Pancreas (tissue), 10 donors: ENCODE data around the gene SHROOM3. TPM values are rescaled to one million over a fixed set of nuclear protein-coding genes. Genes with fewer than 3 reads are reported as not detected.

Source experiments
- ATAC-seq, 4 donors: fragments of 200-7000 bp; cut with Tn5 transposase; one replicate each; pipeline versions ENCODE4 v1.8.0 to v1.9.1; 2020; ENCODE audit warnings: mild to moderate bottlenecking in 4 of 4, moderate library complexity in 4 of 4
- DNase-seq, 6 donors: peaks; one replicate each; pipeline ENCODE4 v3.0.0-alpha.2; 2020
- FAIRE-seq: peaks from 2 replicates; lab custom pipeline; 2012; peaks lifted over from hg19 to GRCh38; lab: Jason Lieb, UNC
- H3K27ac ChIP-seq, 4 donors: fragments of 200-600 bp; sonication (generic); 1 replicate in 3 of 4; 2 replicates in 1 of 4; pipeline versions ENCODE4 v1.5.0 to v1.8.0; 2020
- H3K27me3 ChIP-seq, 4 donors: fragments of 200-600 bp; one replicate each; pipeline ENCODE4 v1.8.0; 2021
- H3K36me3 ChIP-seq, 3 donors: fragments of 200-600 bp; sonication (generic) in 1 of 3; one replicate each; pipeline versions ENCODE4 v1.5.0 to v1.8.0; 2020 to 2021
- H3K4me1 ChIP-seq, 3 donors: fragments of 200-600 bp; one replicate each; pipeline ENCODE4 v1.8.0; 2021
- H3K4me3 ChIP-seq, 4 donors: fragments of 200-600 bp; sonication (generic) in 2 of 4; one replicate each; pipeline versions ENCODE4 v1.5.0 to v1.8.0; 2020 to 2021
- H3K9me3 ChIP-seq, 4 donors: fragments of 200-600 bp; one replicate each; pipeline ENCODE4 v1.8.0; 2021
- CTCF ChIP-seq, 4 donors: fragments of 200-600 bp; sonication (generic) in 3 of 4; IDR thresholded peaks; one replicate each; pipeline versions ENCODE4 v1.5.0 to v1.8.0; 2021; ENCODE audit warnings: antibody characterized with exemption in 4 of 4
- WGBS, 2 donors: extraction: QIAGEN DNeasy Blood & Tissue Kit; methylation state at CpG; one replicate each; pipeline ENCODE4 v1.1.7; 2013; 5-methylcytosine and 5-hydroxymethylcytosine counted together
- intact Hi-C, 3 donors: fragments of 100-400 bp; cut with DNase I; formaldehyde crosslinking; loops; one replicate each; pipeline versions ENCODE4 v1.11.1 to v1.14.2; 2022
- polyA plus RNA-seq, 2 donors: library from polyadenylated mRNA; stranded (reverse); fragments of 200-250 nt; gene quantifications; one replicate each; pipeline ENCODE4 v1.2.3, GENCODE V29; 2013
- total RNA-seq, 6 donors: library from RNA; stranded (reverse); fragmentation: NEBNext Ultra II Directional in 4 of 6; extraction: Animal tissue kit (Norgen Biotek cat#: 25700) in 4 of 6; gene quantifications; one replicate each; pipeline versions ENCODE4 v1.2.1 to v1.2.4, GENCODE V29; 2021 to 2023
- donor health status: healthy with polysubstance abuse.
- donor health status: DM: no; HTN: no; CAD: no; lungs with moderate emphysema.
- donor health status: DM: no; HTN: no; CAD: no.
- donor health status: control.
- donor health status: control.
- donor health status: Bipolar disorder and iron deficiency.
- donor health status: DM: yes; HTN: yes; CAD: no.
- donor health status: DM: no; HTN: no; CAD: no.
- donor health status: DM: no; HTN: no; CAD: no.
- donor health status: DM: yes; HTN: yes; CAD: no.

The SHROOM3 gene
- total and polyA plus RNA-seq, 8 donors: 6.2 to 43.5 (median 17.1) TPM

DNA sequence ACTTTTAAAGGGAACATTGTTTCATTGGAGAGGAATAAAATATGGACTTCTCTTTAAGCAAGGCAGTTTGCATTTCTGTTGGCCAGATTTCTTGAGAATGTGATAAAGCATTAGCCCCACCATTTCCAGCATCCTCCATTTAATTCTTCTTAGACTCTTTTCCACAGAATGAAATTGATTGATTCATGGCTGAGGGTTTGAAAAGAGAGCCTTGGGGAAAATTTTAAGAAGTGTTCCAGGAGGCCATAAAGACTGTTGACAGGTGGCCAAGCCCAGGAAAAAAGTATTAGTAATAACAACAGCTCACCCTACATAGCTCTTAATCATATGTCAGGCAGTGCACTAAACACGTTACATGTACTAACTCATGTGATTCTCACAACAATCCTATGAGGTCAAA is 53.4 kb downstream of the SHROOM3 start:
- TF ChIP-seq CTCF (IDR thresholded peaks at IDR 0.05): no peak
- FAIRE-seq (no peak), ATAC-seq (no peak), DNase-seq (no peak)
- Histone ChIP-seq H3K27me3 (no peaks in the 10 kb centered on the region), H3K27ac (no peak overlapping the region), H3K4me3 (no peak overlapping the region), H3K4me1 (peaks cover 13 to 21% (median 15%) of the 10 kb centered on the region in 3 donors), H3K36me3 (no peaks in the 10 kb centered on the region), H3K9me3 (no peaks in the 10 kb centered on the region)
- intact Hi-C loops: no loop called here
- WGBS, 2 donors: 84 to 92% methylated on average over 1 of the region's 1 CpG

DNA sequence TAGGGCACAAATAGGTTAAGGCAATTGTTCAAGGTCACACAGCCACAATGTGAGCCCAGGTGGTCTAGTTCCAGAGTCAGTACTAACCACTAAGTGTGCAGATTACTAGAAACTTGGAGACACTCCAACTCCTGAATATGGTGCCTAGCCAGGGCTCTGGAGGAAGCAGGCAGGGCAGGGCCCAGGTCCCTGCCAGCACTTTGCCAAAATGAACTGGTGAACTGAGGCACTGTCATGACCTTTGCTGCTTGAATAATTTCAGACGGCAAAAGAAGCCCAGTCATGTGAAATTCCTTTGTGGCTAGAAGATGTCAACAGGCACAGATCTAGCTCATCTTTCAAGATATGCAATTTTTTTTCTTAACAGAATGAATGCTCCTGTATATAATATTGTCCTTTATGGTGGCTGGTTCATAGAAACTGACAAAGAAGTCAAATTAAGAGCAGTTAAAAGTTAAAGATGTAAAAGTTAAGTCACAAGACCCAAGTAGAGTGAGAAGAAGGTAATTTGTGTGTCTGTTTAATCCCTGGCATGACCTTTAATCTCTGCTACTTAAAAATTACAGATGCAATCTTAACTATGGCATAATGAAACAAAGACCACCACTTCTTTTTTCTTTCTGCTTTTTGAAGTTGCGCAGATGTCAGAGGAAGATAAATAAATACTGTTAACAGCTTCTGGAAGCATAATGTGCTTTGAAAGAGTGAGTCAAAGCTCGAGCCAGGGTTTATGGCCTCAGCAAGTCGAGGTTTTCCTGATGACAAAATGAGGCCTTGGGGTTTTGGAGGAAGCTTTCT is 54.1 kb downstream of the SHROOM3 start:
- ATAC-seq: no peak
- intact Hi-C loops: no loop called here
- no peaks in the 10 kb centered on the region for H3K27me3 ChIP-seq
- no peak for FAIRE-seq
- no peaks in the 10 kb centered on the region for H3K9me3 ChIP-seq
- no peak for TF ChIP-seq CTCF (IDR thresholded peaks at IDR 0.05)
- H3K4me3 ChIP-seq: no peak overlapping the region
- no peak for DNase-seq
- no peaks in the 10 kb centered on the region for H3K36me3 ChIP-seq
- WGBS, 2 donors: 68 to 72% methylated on average over 4 of the region's 4 CpGs
- no peak overlapping the region for H3K27ac ChIP-seq
- peaks cover 13 to 21% (median 15%) of the 10 kb centered on the region in 3 donors for H3K4me1 ChIP-seq

DNA sequence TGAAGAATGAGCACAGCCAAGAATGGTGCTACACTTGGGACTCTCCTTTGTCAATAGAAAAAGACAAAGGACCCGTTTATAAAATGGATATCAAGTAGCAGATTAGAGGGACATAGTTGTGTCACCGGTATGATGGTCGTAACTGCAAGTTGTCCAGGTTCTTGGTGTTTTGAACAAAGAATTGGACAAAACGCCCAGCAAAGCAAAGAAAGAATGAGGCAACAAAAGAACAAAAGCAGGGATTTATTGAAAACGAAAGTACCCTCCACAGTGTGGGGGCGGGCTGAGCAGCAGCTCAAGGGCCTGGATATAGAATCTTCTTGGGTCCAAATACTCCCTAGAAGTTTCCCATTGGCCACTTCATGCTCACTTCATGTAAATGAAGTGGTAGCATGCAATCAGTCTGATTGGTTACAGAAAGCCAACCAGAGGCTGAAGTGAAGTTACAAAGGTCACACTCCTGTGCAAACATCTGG is 54.7 kb downstream of the SHROOM3 start:
- TF ChIP-seq CTCF (IDR thresholded peaks at IDR 0.05): no peak
- no peaks in the 10 kb centered on the region for H3K9me3 ChIP-seq
- intact Hi-C loops: loop anchor here in 1 of 3 donors (10.0 kb wide), 1 partner anchor 315 kb away; no protein-coding TSS in a partner anchor
- ATAC-seq (no peak), FAIRE-seq (no peak), DNase-seq (no peak)
- H3K27me3 ChIP-seq: no peaks in the 10 kb centered on the region
- 85 to 86% methylated on average over 6 of the region's 6 CpGs for WGBS, 2 donors
- H3K36me3 ChIP-seq: no peaks in the 10 kb centered on the region
- no peak overlapping the region for H3K4me3 ChIP-seq
- H3K27ac ChIP-seq: no peak overlapping the region
- H3K4me1 ChIP-seq: peaks cover 13 to 21% (median 15%) of the 10 kb centered on the region in 3 donors

GRCh38 chr4:76492055-76492454 is 57.0 kb downstream of the SHROOM3 start:
- Histone ChIP-seq H3K36me3 (no peaks in the 10 kb centered on the region), H3K4me3 (no peak overlapping the region), H3K27ac (no peak overlapping the region), H3K4me1 (peaks cover 0 to 2% (median 0%) of the 10 kb centered on the region in 3 donors), H3K9me3 (no peaks in the 10 kb centered on the region), H3K27me3 (no peaks in the 10 kb centered on the region)
- FAIRE-seq: no peak
- WGBS, 2 donors: 73 to 79% methylated on average over 3 of the region's 3 CpGs
- DNase-seq: no peak
- ATAC-seq: peak in 1 of 4 donors; percentile 43
- no peak for TF ChIP-seq CTCF (IDR thresholded peaks at IDR 0.05)
- intact Hi-C loops: loop anchor here in 1 of 3 donors (10.0 kb wide), 1 partner anchor 317 kb away; no protein-coding TSS in a partner anchor

GRCh38 chr4:76494243-76494642 is 59.2 kb downstream of the SHROOM3 start:
- H3K36me3 ChIP-seq: no peaks in the 10 kb centered on the region
- intact Hi-C loops: loop anchor here in 1 of 3 donors (10.0 kb wide), 1 partner anchor 319 kb away; no protein-coding TSS in a partner anchor
- H3K27ac ChIP-seq: no peak overlapping the region
- WGBS, 2 donors: 79 to 84% methylated on average over 5 of the region's 5 CpGs
- ATAC-seq (no peak), DNase-seq (no peak), FAIRE-seq (no peak)
- no peak overlapping the region for H3K4me3 ChIP-seq
- H3K27me3 ChIP-seq: no peaks in the 10 kb centered on the region
- no peaks in the 10 kb centered on the region for H3K9me3 ChIP-seq
- no peak for TF ChIP-seq CTCF (IDR thresholded peaks at IDR 0.05)
- H3K4me1 ChIP-seq: peaks cover 4 to 8% (median 5%) of the 10 kb centered on the region in 3 donors
